DOHH2 (cell line): ENCODE results near the gene AFP.

Source experiments
- EZH2phosphoT487 ChIP-seq: fragments of 200-600 bp; sonication (generic); IDR thresholded peaks from 2 replicates; pipeline ENCODE4 v1.6.1; 2017; ENCODE audit warnings: borderline replicate concordance, mild to moderate bottlenecking, antibody characterized with exemption, low read length, moderate library complexity, mixed read lengths
- TF ChIP-seq, protein P1 (sequence below): fragments of 200-600 bp; sonication (generic); IDR thresholded peaks from one replicate; pipeline ENCODE4 v1.5.1; 2014; ENCODE audit warnings: antibody characterized with exemption, mild to moderate bottlenecking, low read depth, low read length; ENCODE audit not compliant: poor library complexity, severe bottlenecking

DNA sequence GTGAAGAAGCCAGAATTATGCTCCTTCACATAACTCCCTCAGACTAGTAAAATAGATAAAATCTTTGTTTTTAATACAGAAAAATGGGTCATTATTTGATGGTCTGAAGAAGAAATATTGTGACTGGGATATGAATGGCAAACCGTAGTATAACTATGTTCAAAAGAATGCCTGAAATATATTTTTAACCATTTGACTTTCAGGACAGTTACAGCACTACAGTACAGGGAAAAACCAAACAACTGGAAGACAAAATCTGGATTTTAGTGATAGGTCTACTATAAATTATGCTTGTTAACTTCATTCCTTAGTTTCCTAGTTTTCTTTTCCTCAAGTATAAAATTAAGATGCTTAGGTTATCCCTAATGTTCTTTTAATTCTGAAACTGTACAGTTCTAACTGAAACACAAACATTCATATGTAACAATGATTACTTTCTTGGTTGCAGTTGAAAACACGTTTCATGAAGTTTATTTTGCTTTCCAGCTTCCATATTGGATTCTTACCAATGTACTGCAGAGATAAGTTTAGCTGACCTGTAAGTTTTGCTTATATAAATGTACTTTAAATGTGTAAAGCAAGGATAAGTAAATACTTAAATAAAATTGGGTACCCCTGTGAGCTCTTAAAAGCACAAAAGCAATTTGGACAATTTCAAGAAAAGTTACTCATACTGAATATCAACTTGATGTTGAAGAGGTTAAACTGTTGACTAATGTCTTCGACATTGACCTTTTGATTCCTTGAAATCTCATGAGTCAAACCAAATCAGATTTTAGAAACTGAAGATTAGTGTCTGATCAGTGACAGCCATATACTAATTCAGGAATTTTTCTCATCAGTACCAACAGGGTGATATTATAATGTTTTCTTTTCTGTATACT is 895 bp downstream of the AFP start:
- TF ChIP-seq, protein P1, sequence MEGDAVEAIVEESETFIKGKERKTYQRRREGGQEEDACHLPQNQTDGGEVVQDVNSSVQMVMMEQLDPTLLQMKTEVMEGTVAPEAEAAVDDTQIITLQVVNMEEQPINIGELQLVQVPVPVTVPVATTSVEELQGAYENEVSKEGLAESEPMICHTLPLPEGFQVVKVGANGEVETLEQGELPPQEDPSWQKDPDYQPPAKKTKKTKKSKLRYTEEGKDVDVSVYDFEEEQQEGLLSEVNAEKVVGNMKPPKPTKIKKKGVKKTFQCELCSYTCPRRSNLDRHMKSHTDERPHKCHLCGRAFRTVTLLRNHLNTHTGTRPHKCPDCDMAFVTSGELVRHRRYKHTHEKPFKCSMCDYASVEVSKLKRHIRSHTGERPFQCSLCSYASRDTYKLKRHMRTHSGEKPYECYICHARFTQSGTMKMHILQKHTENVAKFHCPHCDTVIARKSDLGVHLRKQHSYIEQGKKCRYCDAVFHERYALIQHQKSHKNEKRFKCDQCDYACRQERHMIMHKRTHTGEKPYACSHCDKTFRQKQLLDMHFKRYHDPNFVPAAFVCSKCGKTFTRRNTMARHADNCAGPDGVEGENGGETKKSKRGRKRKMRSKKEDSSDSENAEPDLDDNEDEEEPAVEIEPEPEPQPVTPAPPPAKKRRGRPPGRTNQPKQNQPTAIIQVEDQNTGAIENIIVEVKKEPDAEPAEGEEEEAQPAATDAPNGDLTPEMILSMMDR = no peak
- TF ChIP-seq EZH2phosphoT487 = no peak
